Activated CD8-positive, alpha-beta memory T cell treated with anti-CD3 and anti-CD28 coated beads for 36 hours (primary cell): ENCODE data around the gene MYLK3. TPM values are rescaled to one million over a fixed set of nuclear protein-coding genes. Genes with fewer than 3 reads are reported as not detected.
"Not testable (repeated sequence)": the region's sequence is repeated elsewhere in the genome, so short reads cannot be mapped to it uniquely, and the experiment has no call there.

ENCODE experiments used
- CTCF ChIA-PET: fragments of 350-600 bp; sonication (Branson Sonifier 250); formaldehyde crosslinking; loops from one replicate; lab custom pipeline; 2021; ENCODE audit warnings: antibody characterized with exemption; lab: Charles Lee
- POLR2A ChIA-PET: fragments of 350-600 bp; sonication (Branson Sonifier 250); formaldehyde crosslinking; loops from one replicate; lab custom pipeline; 2021; ENCODE audit warnings: antibody characterized with exemption; lab: Charles Lee
- total RNA-seq, 2 experiments: library from RNA; stranded (reverse); gene quantifications; one replicate each; pipeline ENCODE4 v1.2.3, GENCODE V29; 2021

The MYLK3 gene
- total RNA-seq, 2 experiments from 2014 or later: 0.30 to 0.52 TPM

DNA sequence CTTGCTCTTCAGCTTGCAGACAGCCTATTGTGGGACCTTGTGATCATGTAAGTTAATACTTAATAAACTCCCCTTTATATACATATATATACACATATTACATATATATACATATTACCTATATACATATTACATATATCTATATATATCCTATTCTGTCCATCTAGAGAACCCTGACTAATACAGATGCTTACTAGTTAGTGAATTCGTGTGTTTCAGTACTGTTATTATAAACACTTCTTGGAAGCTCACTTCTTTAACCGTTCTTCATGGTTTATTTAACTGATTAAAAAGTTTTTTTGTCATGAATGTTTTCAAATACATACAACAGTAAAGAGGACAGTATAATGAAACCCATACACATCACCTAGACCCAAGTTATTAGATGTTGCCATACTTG lies 46.1 kb downstream of the MYLK3 start:
- CTCF ChIA-PET: no interaction called here

GRCh38 chr16:46701615-46702014 lies 46.5 kb downstream of the MYLK3 start:
- POLR2A ChIA-PET: no interaction called here
- CTCF ChIA-PET: no interaction called here

More for the DNA sequence above, 46.1 kb downstream of the MYLK3 start:
- POLR2A ChIA-PET: no interaction called here

- POLR2A ChIA-PET: no interaction called here
These were observed 48.1 kb downstream of the MYLK3 start for GRCh38 chr16:46700048-46700447.

DNA sequence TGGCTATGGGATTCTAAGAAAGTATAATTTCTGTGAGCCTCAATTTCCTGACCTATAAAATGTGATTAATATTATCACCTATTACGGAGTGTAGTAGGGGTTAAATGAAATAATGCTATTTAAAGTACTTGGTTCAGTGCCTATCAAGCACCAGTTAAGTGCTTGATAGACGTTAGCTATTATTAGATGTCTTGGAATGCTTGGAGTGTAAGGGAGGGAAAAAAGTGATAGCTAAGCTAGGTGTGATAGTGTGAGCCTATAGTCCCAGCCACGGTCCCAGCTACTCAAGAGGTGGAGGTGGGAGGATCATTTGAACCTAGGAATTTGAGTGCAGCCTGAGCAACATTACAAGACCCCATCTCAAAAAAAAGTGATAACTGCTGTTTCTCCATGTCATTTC lies 51.2 kb downstream of the MYLK3 start:
- POLR2A ChIA-PET: no interaction called here
- CTCF ChIA-PET: no interaction called here

More at GRCh38 chr16:46700048-46700447, 48.1 kb downstream of the MYLK3 start:
- CTCF ChIA-PET: no interaction called here

DNA sequence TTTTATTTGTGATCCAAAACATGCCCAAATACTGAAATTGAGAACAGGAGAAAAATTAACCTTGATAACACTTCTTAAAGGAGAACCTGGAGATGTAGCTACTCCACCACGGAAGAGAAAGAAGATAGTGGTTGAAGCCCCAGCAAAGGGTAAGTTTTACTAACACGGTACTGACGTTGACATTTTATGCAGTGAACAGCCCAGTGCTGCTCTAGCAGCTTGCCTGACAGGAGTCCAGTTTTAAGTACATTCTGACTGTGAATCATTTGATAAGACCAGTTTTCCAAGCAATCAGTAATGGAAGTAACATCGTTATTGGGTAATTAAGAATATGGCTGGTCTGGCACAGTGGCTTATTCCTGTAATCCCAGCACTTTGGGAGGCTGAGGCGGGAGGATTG lies 52.2 kb downstream of the MYLK3 start:
- ChIA-PET CTCF (interaction anchor here (0.9 kb wide), 1 partner anchor 23 kb away, joined by 3 read pairs; no protein-coding TSS in a partner anchor), POLR2A (no interaction called here)

DNA sequence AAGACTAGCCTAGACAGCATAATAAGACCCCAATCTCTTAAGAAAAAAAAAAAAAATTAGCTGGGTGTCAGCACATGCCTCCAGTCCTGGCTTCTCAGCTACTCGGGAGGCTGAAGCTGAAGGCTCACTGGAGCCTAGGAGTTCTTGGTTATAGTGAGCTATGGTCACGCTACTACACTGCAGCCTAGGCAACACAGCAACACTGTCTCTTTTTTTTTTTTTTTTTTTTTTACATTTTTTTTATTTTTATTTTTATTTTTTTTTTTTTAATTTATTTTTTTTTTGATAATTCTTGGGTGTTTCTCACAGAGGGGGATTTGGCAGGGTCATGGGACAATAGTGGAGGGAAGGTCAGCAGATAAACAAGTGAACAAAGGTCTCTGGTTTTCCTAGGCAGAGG lies 54.5 kb downstream of the MYLK3 start:
- ChIA-PET CTCF (interaction anchor here (0.6 kb wide), 1 partner anchor 149 kb away, joined by 3 read pairs; no protein-coding TSS in a partner anchor), POLR2A (no interaction called here)

GRCh38 chr16:46691726-46692125 lies 56.4 kb downstream of the MYLK3 start:
- POLR2A ChIA-PET: no interaction called here
- CTCF ChIA-PET: interaction anchor here (1.5 kb wide), 1 partner anchor 18 kb away, joined by 8 read pairs; no protein-coding TSS in a partner anchor

DNA sequence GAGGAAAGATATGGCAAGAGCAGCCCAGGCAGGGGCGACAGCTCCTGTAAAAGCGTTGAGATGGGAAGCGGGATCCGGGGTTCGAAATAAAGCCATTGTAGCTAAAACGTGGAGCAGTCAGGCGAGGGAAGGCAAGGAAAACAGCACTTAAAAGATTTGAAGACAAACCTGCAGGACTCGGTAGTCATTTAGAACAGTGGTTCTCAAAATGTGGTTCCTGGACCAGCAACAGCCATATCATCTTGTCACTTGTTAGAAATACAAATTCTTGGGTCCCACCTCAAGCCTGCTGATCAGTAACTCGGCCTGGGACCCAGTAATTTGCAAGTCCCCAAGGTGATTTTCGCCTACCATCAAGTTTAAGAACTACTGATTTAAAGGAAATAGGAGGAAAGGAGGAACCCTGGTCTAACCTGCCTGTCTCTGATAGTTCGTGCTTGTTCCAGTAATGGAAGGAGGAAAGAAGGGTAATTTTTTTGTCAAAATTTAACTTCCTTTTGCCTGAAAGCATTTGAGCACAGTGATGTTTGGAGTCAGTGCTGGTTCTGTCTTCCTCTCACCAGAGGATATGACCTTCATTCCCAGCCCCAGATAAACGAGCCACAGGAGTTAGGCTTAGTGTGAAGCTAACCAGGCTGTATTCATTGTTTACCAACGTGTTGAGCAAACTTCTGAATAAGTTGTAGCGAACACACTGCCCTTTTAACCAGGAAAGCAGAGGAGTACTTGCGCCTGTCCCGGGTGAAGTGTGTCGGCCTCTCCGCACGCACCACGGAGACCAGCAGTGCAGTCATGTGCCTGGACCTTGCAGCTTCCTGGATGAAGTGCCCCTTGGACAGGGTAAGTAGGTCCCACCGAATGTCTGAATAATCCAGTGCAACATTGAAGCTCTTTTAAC lies 57.6 kb downstream of the MYLK3 start:
- POLR2A ChIA-PET: interaction anchor here (1.2 kb wide), 2 partner anchors 138 to 141 kb away, joined by 3 read pairs; partner anchors contain the start of gene C16orf87
- CTCF ChIA-PET: interaction anchor here (1.2 to 1.5 kb wide), 3 partner anchors 17 to 111 kb away, joined by 3 to 8 read pairs (median 4); no protein-coding TSS in a partner anchor

DNA sequence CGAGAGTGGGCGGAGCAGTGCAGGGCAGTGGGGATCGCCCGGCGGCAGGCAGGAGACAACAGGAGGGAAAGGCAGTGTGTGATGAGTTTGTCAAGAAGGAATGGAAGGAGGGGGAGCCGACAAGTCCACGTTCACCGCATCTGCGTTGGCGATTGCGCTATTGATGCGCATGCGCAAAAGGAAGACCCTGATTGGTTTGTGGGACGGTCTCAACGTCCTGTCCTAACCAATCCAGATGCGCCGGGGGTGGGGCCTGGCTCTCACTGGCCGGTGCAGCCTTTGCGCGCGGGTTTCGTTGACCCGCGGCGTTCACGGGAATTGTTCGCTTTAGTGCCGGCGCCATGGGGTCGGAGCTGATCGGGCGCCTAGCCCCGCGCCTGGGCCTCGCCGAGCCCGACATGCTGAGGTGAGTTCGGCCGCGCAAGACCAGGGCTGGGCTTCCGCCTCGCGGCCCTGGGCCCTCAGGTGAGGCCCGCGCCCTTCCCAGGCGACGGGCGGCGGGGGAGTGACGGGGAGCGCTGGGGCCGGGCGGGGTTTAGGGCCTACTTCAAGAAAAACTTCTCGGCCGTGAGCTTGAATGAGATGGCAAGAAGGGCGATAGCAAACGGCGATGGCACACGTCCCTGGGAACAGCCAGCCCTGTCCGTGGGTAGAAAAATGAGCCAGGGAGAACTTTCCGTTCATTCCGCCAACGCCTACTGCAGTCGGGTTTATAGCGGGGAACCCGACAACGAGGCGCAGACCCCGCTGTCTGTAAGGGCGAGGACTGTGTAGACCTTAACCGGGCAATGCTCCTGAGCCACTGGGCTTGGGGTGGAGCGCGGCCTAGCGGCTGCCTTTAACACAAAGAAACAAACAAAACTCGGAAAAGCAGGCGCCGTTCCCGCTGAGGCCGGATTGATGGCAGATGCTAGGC lies 58.5 kb downstream of the MYLK3 start, which contains the start of gene ORC6:
Gene ORC6 (plus strand): TSS at position 295 of the 916 bp plus-strand sequence. CDS start 47 bp downstream, at position 342.
- POLR2A ChIA-PET: interaction anchor here (0.6 to 1.2 kb wide), 3 partner anchors 139 to 142 kb away, joined by 3 to 13 read pairs (median 3); partner anchors contain the start of gene C16orf87
- CTCF ChIA-PET: interaction anchor here (0.8 to 1.4 kb wide), 3 partner anchors 16 to 165 kb away, joined by 3 to 4 read pairs (median 3); no protein-coding TSS in a partner anchor

GRCh38 chr16:46688654-46689364 lies 59.3 kb downstream of the MYLK3 start, which contains the start of gene VPS35:
Gene VPS35 (minus strand): TSS chr16:46689178. CDS start chr16:46689133, 45 bp downstream.
- CTCF ChIA-PET: interaction anchor here (0.8 kb wide), 1 partner anchor 165 kb away, joined by 3 read pairs; no protein-coding TSS in a partner anchor
- POLR2A ChIA-PET: interaction anchor here (0.6 to 1.2 kb wide), 2 partner anchors 141 to 142 kb away, joined by 3 to 13 read pairs; partner anchors contain the start of gene C16orf87

DNA sequence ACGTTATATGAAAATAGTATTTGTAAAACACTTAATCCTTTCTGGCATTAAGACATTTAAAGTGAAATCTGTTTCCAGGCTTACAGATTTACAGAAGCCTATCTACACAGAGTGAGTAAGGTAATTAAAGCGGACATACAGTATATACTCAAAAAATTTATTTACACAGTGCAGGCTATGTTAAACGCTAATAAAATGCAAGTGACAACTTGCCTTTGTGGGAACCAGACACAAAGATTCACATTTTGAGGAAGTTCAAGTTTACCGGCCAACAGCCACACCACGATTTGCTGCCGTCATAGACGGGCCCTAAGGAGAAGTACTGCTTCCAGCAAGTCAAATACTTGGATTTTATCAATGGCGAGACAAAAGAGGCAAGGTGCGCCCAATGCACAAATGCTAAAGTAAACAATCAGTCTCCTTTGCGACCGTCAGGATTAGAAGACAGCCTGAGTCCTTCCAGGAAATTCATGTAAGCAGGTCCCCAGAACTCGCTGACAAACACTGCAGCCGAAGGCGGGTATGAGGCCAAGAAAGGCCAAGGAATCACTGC lies 60.0 kb downstream of the MYLK3 start:
- POLR2A ChIA-PET: no interaction called here
- CTCF ChIA-PET: no interaction called here

- CTCF ChIA-PET: interaction anchor here (1.8 kb wide), 1 partner anchor 14 kb away, joined by 6 read pairs; no protein-coding TSS in a partner anchor
- POLR2A ChIA-PET: no interaction called here
These were observed 60.7 kb downstream of the MYLK3 start for GRCh38 chr16:46687486-46687885.

- ChIA-PET CTCF (interaction anchor here (0.6 to 1.8 kb wide), 2 partner anchors 13 to 1560 kb away, joined by 3 to 6 read pairs; no protein-coding TSS in a partner anchor), POLR2A (interaction anchor here (0.6 kb wide), 1 partner anchor 13 kb away, joined by 4 read pairs; no protein-coding TSS in a partner anchor)
These were observed 61.2 kb downstream of the MYLK3 start for GRCh38 chr16:46686815-46687473.

DNA sequence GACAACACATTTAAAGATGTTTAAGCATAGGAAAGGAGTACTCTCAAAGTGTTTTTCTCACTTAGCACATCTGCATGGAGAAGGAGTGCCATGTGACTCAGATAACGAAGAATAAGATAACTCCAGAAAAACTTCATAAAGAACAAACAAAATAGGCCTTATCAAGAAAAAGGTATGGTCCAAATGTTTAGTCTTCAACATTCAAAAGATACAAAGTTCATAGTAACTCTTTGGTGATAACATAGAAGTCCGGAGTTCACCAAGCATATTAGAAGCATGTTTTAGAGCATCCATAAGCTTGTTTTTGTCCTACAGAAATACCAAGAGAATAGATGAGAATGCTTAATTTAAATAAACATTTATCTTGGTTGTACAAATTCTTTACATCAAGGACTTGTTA lies 66.3 kb downstream of the MYLK3 start:
- CTCF ChIA-PET, POLR2A ChIA-PET: not testable (repeated sequence)

DNA sequence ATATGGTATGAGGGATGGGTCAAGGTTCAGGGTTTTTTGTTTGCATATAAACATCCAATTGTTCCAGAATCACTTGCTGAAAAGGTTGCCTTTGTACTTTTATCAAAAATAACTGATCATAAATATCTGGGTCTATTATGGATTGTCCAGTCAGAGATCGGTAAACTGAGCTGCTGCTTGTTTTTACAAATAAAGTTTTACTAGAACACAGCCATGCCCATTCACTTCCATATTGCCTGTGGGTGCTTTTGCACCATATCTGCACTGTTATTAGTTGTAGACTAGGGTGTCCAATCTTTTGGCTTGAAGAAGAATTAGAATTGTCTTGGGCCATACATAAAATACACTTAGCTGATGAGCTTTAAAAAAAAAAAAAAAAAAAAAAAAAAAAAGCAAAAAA lies 70.2 kb downstream of the MYLK3 start:
- POLR2A ChIA-PET: interaction anchor here (0.6 kb wide), 1 partner anchor 65 kb away, joined by 5 read pairs; no protein-coding TSS in a partner anchor
- CTCF ChIA-PET: not testable (repeated sequence)

DNA sequence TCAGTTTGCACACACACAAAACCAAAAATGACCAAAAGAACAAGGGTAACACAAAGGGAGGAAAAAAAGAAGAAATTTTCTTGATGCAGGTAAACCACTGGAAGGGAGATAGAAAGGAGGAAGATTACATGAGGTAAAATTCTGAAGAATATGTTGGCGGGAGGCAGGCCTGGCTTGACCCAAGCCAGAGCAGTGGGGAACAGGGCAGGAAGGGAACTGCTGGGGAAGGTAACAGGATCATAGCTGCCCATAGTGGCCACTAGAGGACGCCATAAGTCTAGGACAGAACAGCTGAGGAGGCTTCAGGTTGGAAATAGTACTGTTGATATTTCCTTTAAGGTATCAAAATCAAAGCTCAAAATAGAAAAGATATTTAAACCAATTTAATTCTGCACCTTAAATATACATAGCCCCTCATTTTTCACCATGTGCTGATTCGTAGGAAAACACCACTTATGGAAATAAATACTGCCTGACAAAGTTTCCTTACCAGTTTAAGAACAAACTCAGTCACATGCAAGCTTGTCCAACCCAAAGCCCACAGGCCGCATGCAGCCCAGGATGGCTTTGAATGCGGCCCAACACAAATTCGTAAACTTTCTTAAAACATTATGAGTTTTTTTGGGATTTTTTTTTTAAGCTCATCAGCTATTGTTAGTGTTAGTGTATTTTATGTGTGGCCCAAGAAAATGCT lies 74.7 kb downstream of the MYLK3 start:
- CTCF ChIA-PET: interaction anchor here (0.7 to 2.1 kb wide), 12 partner anchors 11 to 237 kb away, joined by 3 to 9 read pairs (median 4); partner anchors contain the start of gene ORC6
- POLR2A ChIA-PET: no interaction called here
